Liver (tissue), 9 donors: ENCODE results near the gene CAT. TPM values are rescaled to one million over a fixed set of nuclear protein-coding genes. Genes with fewer than 3 reads are reported as not detected.

Experiments
- DNase-seq: peaks from one replicate; pipeline ENCODE4 v3.0.0-alpha.2; 2017; ENCODE audit warnings: low spot score
- H3K27ac ChIP-seq, 2 donors: one replicate each; pipeline ENCODE4 v1.7.0; 2013; ENCODE audit warnings: inconsistent platforms in 2 of 2, low read length in 2 of 2, control low read depth in 1 of 2, low read depth in 1 of 2, mild to moderate bottlenecking in 1 of 2
- H3K27me3 ChIP-seq, 4 donors: one replicate each; pipeline versions ENCODE4 v1.6.1 to v1.7.0; 2013; ENCODE audit warnings: low read length in 3 of 4, inconsistent platforms in 1 of 4, mild to moderate bottlenecking in 1 of 4, moderate library complexity in 1 of 4; ENCODE audit not compliant: control insufficient read depth in 4 of 4, insufficient read depth in 4 of 4
- H3K36me3 ChIP-seq, 4 donors: one replicate each; pipeline versions ENCODE4 v1.6.1 to v1.7.0; 2013; ENCODE audit warnings: low read length in 3 of 4, mild to moderate bottlenecking in 3 of 4, low read depth in 1 of 4, moderate library complexity in 1 of 4; ENCODE audit not compliant: control insufficient read depth in 4 of 4, insufficient read depth in 3 of 4
- H3K4me1 ChIP-seq, 4 donors: one replicate each; pipeline versions ENCODE4 v1.6.1 to v1.7.0; 2013; ENCODE audit warnings: low read length in 3 of 4, mild to moderate bottlenecking in 3 of 4, moderate library complexity in 1 of 4; ENCODE audit not compliant: control insufficient read depth in 4 of 4, insufficient read depth in 4 of 4
- H3K4me3 ChIP-seq, 3 donors: one replicate each; pipeline versions ENCODE4 v1.6.1 to v1.7.0; 2013; ENCODE audit warnings: low read length in 3 of 3, control low read depth in 1 of 3, low read depth in 1 of 3, mild to moderate bottlenecking in 1 of 3
- H3K9ac ChIP-seq, 2 donors: one replicate each; pipeline ENCODE4 v1.7.0; 2013; ENCODE audit warnings: low read length in 2 of 2, mild to moderate bottlenecking in 2 of 2, moderate library complexity in 2 of 2, control low read depth in 1 of 2, low read depth in 1 of 2
- H3K9me3 ChIP-seq, 4 donors: one replicate each; pipeline versions ENCODE4 v1.6.1 to v1.7.0; 2013; ENCODE audit warnings: low read length in 3 of 4; ENCODE audit not compliant: control insufficient read depth in 4 of 4
- CTCF ChIP-seq: fragments of 150-350 bp; IDR thresholded peaks from 2 replicates; pipeline ENCODE4 v1.5.1; 2017; ENCODE audit warnings: improper control_type of control experiment, low read depth, low read length; ENCODE audit not compliant: missing input control
- EGR1 ChIP-seq, 2 donors: IDR thresholded peaks; 2 replicates each; pipeline ENCODE4 v1.6.1; 2016 to 2018; ENCODE audit warnings: antibody characterized with exemption in 2 of 2, low read depth in 2 of 2
- FOXA1 ChIP-seq: IDR thresholded peaks from 2 replicates; pipeline ENCODE4 v1.6.1; 2016; ENCODE audit warnings: antibody characterized with exemption
- FOXA2 ChIP-seq: IDR thresholded peaks from 2 replicates; pipeline ENCODE4 v1.6.1; 2016; ENCODE audit warnings: antibody characterized with exemption
- GABPA ChIP-seq, 2 donors: IDR thresholded peaks in 1 of 2; conservative IDR thresholded peaks in 1 of 2; 2 replicates each; pipeline ENCODE4 v1.6.1; 2016; ENCODE audit warnings: antibody characterized with exemption in 2 of 2, mild to moderate bottlenecking in 1 of 2, moderate library complexity in 1 of 2
- HNF4A ChIP-seq, 2 donors: conservative IDR thresholded peaks; 2 replicates each; pipeline ENCODE4 v1.6.1; 2016; ENCODE audit warnings: antibody characterized with exemption in 2 of 2, mild to moderate bottlenecking in 2 of 2
- HNF4G ChIP-seq: IDR thresholded peaks from 2 replicates; pipeline ENCODE4 v1.6.1; 2016; ENCODE audit warnings: antibody characterized with exemption
- JUND ChIP-seq, 2 donors: IDR thresholded peaks; 2 replicates each; pipeline ENCODE4 v1.6.1; 2016; ENCODE audit warnings: antibody characterized with exemption in 2 of 2
- MAX ChIP-seq: IDR thresholded peaks from 2 replicates; pipeline ENCODE4 v1.6.1; 2016; ENCODE audit warnings: antibody characterized with exemption
- NR2F2 ChIP-seq: IDR thresholded peaks from 2 replicates; pipeline ENCODE4 v1.6.1; 2016; ENCODE audit warnings: antibody characterized with exemption
- RAD21 ChIP-seq, 2 donors: IDR thresholded peaks; 2 replicates each; pipeline ENCODE4 v1.6.1; 2016; ENCODE audit warnings: antibody characterized with exemption in 2 of 2, mild to moderate bottlenecking in 2 of 2
- RXRA ChIP-seq, 2 donors: IDR thresholded peaks; 2 replicates each; pipeline ENCODE4 v1.6.1; 2017 to 2018; ENCODE audit warnings: antibody characterized with exemption in 2 of 2, mild to moderate bottlenecking in 1 of 2
- SP1 ChIP-seq: IDR thresholded peaks from 2 replicates; pipeline ENCODE4 v1.6.1; 2018; ENCODE audit warnings: antibody characterized with exemption, mild to moderate bottlenecking
- TAF1 ChIP-seq: conservative IDR thresholded peaks from 2 replicates; pipeline ENCODE4 v1.6.1; 2016; ENCODE audit warnings: antibody characterized with exemption, mild to moderate bottlenecking
- YY1 ChIP-seq: IDR thresholded peaks from 2 replicates; pipeline ENCODE4 v1.6.1; 2016; ENCODE audit warnings: antibody characterized with exemption, mild to moderate bottlenecking
- WGBS: extraction: QIAGEN DNeasy Blood & Tissue Kit; methylation state at CpG from one replicate; pipeline ENCODE4 v1.1.7; 2013; 5-methylcytosine and 5-hydroxymethylcytosine counted together
- polyA plus RNA-seq, 2 donors: library from polyadenylated mRNA; stranded (reverse) in 1 of 2; unstranded in 1 of 2; fragments of 200-250 nt in 1 of 2; fragments of >200 nt in 1 of 2; fragmentation: Nextera tagmentation in 1 of 2; extraction: Ambion mirVana in 1 of 2; gene quantifications; one replicate each; pipeline versions ENCODE4 v1.2.1 to v1.2.3, GENCODE V29; 2013 to 2015
- total RNA-seq, 2 donors: library from RNA; depleted of rRNA; stranded (reverse); fragments of >200 nt; gene quantifications; one replicate each; pipeline ENCODE4 v1.2.3, GENCODE V29; 2014
- TF ChIP-seq, protein P1 (sequence below): IDR thresholded peaks from 2 replicates; pipeline ENCODE4 v1.6.1; 2016; ENCODE audit warnings: antibody characterized with exemption
- TF ChIP-seq, protein P2 (sequence below): IDR thresholded peaks from 2 replicates; pipeline ENCODE4 v1.6.1; 2016; ENCODE audit warnings: antibody characterized with exemption, mild to moderate bottlenecking
- TF ChIP-seq, protein P3 (sequence below): IDR thresholded peaks from 2 replicates; pipeline ENCODE4 v1.6.1; 2016; ENCODE audit warnings: antibody characterized with exemption
- donor health status: healthy.
- donor health status: healthy.
- donor health status: healthy.
- donor health status: healthy.
- donor health status: healthy.

The CAT gene
- total and polyA plus RNA-seq, 4 donors, result 270 to 620 (median 388) TPM

- no peak overlapping the region for H3K4me3 ChIP-seq
- no peaks in the 10 kb centered on the region for H3K9me3 ChIP-seq
- no peak overlapping the region for H3K9ac ChIP-seq
- TF ChIP-seq, protein P1, sequence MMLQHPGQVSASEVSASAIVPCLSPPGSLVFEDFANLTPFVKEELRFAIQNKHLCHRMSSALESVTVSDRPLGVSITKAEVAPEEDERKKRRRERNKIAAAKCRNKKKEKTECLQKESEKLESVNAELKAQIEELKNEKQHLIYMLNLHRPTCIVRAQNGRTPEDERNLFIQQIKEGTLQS, result no peak
- no peak for TF ChIP-seq HNF4G
- TF ChIP-seq NR2F2, result no peak
- TF ChIP-seq MAX, result no peak
- no peak for TF ChIP-seq YY1
- TF ChIP-seq TAF1, result no peak
- no peak for TF ChIP-seq FOXA1
- TF ChIP-seq SP1, result no peak
- TF ChIP-seq FOXA2, result no peak
- no peak for TF ChIP-seq EGR1 (IDR thresholded peaks at IDR 0.05; ENCODE audit: low read depth in 2 of 2)
- no peak for TF ChIP-seq GABPA (IDR thresholded peaks at IDR 0.05 in 1 of 2, conservative IDR thresholded peaks at IDR 0.05 in 1 of 2)
- no peak for TF ChIP-seq CTCF
- TF ChIP-seq RAD21 (IDR thresholded peaks at IDR 0.05), result no peak
- TF ChIP-seq, protein P2, sequence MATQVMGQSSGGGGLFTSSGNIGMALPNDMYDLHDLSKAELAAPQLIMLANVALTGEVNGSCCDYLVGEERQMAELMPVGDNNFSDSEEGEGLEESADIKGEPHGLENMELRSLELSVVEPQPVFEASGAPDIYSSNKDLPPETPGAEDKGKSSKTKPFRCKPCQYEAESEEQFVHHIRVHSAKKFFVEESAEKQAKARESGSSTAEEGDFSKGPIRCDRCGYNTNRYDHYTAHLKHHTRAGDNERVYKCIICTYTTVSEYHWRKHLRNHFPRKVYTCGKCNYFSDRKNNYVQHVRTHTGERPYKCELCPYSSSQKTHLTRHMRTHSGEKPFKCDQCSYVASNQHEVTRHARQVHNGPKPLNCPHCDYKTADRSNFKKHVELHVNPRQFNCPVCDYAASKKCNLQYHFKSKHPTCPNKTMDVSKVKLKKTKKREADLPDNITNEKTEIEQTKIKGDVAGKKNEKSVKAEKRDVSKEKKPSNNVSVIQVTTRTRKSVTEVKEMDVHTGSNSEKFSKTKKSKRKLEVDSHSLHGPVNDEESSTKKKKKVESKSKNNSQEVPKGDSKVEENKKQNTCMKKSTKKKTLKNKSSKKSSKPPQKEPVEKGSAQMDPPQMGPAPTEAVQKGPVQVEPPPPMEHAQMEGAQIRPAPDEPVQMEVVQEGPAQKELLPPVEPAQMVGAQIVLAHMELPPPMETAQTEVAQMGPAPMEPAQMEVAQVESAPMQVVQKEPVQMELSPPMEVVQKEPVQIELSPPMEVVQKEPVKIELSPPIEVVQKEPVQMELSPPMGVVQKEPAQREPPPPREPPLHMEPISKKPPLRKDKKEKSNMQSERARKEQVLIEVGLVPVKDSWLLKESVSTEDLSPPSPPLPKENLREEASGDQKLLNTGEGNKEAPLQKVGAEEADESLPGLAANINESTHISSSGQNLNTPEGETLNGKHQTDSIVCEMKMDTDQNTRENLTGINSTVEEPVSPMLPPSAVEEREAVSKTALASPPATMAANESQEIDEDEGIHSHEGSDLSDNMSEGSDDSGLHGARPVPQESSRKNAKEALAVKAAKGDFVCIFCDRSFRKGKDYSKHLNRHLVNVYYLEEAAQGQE, result no peak
- TF ChIP-seq, protein P3, sequence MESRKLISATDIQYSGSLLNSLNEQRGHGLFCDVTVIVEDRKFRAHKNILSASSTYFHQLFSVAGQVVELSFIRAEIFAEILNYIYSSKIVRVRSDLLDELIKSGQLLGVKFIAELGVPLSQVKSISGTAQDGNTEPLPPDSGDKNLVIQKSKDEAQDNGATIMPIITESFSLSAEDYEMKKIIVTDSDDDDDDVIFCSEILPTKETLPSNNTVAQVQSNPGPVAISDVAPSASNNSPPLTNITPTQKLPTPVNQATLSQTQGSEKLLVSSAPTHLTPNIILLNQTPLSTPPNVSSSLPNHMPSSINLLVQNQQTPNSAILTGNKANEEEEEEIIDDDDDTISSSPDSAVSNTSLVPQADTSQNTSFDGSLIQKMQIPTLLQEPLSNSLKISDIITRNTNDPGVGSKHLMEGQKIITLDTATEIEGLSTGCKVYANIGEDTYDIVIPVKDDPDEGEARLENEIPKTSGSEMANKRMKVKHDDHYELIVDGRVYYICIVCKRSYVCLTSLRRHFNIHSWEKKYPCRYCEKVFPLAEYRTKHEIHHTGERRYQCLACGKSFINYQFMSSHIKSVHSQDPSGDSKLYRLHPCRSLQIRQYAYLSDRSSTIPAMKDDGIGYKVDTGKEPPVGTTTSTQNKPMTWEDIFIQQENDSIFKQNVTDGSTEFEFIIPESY, result no peak
- TF ChIP-seq JUND (IDR thresholded peaks at IDR 0.05), result no peak
- H3K36me3 ChIP-seq, result no peaks in the 10 kb centered on the region
- no peaks in the 10 kb centered on the region for H3K27me3 ChIP-seq
- no peak for DNase-seq
- peaks cover 1 to 37% (median 19%) of the 10 kb centered on the region in 4 donors for H3K4me1 ChIP-seq
- WGBS, result 84% methylated on average over 4 of the region's 4 CpGs
- H3K27ac ChIP-seq, result no peak overlapping the region
Observed at GRCh38 chr11:34431979-34432378, 6.8 kb upstream of the CAT start.

- no peak overlapping the region for H3K9ac ChIP-seq
- H3K36me3 ChIP-seq, result no peaks in the 10 kb centered on the region
- 81% methylated on average over 5 of the region's 5 CpGs for WGBS
- H3K4me3 ChIP-seq, result no peak overlapping the region
- no peaks in the 10 kb centered on the region for H3K27me3 ChIP-seq
- DNase-seq, result no peak
- no peaks in the 10 kb centered on the region for H3K9me3 ChIP-seq
- H3K27ac ChIP-seq, result no peak overlapping the region
- H3K4me1 ChIP-seq, result peaks cover 0 to 37% (median 18%) of the 10 kb centered on the region in 4 donors
- TF ChIP-seq, protein P1, result no peak
- TF ChIP-seq, protein P3, result no peak
- TF ChIP-seq RXRA (IDR thresholded peaks at IDR 0.05) (no peak), FOXA1 (no peak), GABPA (IDR thresholded peaks at IDR 0.05 in 1 of 2, conservative IDR thresholded peaks at IDR 0.05 in 1 of 2) (no peak), JUND (IDR thresholded peaks at IDR 0.05) (no peak), CTCF (no peak), NR2F2 (no peak), HNF4A (conservative IDR thresholded peaks at IDR 0.05) (no peak), YY1 (no peak), MAX (no peak), EGR1 (IDR thresholded peaks at IDR 0.05; ENCODE audit: low read depth in 2 of 2) (no peak), HNF4G (no peak), RAD21 (IDR thresholded peaks at IDR 0.05) (no peak), FOXA2 (no peak)
Observed at GRCh38 chr11:34432822-34433221, 5.9 kb upstream of the CAT start.
